Endothelial cell of umbilical vein (primary cell): ENCODE data around the gene GRM2. TPM values are rescaled to one million over a fixed set of nuclear protein-coding genes. Genes with fewer than 3 reads are reported as not detected.

Experiments used
- BruUV-seq: library from RNA; stranded (reverse); fragments of 400-500 nt; replicated peaks from 2 replicates; lab custom pipeline; 2021; lab: Mats Ljungman, UMichigan
- CTCF ChIA-PET: fragments of 300-600, 350-600 bp; sonication (Branson Sonifier 250); formaldehyde crosslinking; loops from one replicate; lab custom pipeline; 2021; ENCODE audit warnings: antibody characterized with exemption, inconsistent platforms; lab: Charles Lee
- POLR2A ChIA-PET: fragments of 300-600, 350-600 bp; sonication (Branson Sonifier 250); formaldehyde crosslinking; loops from one replicate; lab custom pipeline; 2021; ENCODE audit warnings: antibody characterized with exemption, inconsistent platforms; lab: Charles Lee
- DNase-seq: peaks from one replicate; pipeline ENCODE4 v3.0.0-alpha.2; 2011; ENCODE audit warnings: low read depth, low spot score
- FAIRE-seq: peaks from 2 replicates; lab custom pipeline; 2011; peaks lifted over from hg19 to GRCh38; lab: Jason Lieb, UNC
- H2AFZ ChIP-seq: 2 replicates; pipeline ENCODE4 v1.6.0; 2012; ENCODE audit warnings: low read depth, low read length, control low read depth, inconsistent platforms
- H3K27ac ChIP-seq: 2 replicates; pipeline ENCODE4 v1.5.1; 2011; ENCODE audit warnings: low read depth, mild to moderate bottlenecking, control low read depth, low read length, moderate library complexity; ENCODE audit not compliant: insufficient read depth
- H3K27me3 ChIP-seq, 2 experiments: 2 replicates each; pipeline versions ENCODE4 v1.6.0 to v1.6.1; 2011; ENCODE audit warnings: low read length in 2 of 2, mixed read lengths in 1 of 2; ENCODE audit not compliant: control insufficient read depth in 2 of 2, insufficient read depth in 2 of 2
- H3K36me3 ChIP-seq, 2 experiments: 2 replicates in 1 of 2; 3 replicates in 1 of 2; pipeline ENCODE4 v1.5.1; 2011; ENCODE audit warnings: low read length in 2 of 2, mild to moderate bottlenecking in 1 of 2, moderate library complexity in 1 of 2; ENCODE audit not compliant: control insufficient read depth in 2 of 2, insufficient read depth in 2 of 2; ENCODE audit errors: extremely low read depth in 1 of 2
- H3K4me1 ChIP-seq: 3 replicates; pipeline ENCODE4 v1.5.1; 2011; ENCODE audit warnings: mild to moderate bottlenecking, low read length; ENCODE audit not compliant: control insufficient read depth, insufficient read depth; ENCODE audit errors: extremely low read depth
- H3K4me2 ChIP-seq: 2 replicates; pipeline ENCODE4 v1.6.1; 2011; ENCODE audit warnings: low read length, control low read depth, mixed read lengths; ENCODE audit not compliant: insufficient read depth
- H3K4me3 ChIP-seq, 3 experiments: fragments of 200-600 bp in 1 of 3; sonication (generic), shearing (Covaris generic) in 1 of 3; replicated peaks in 1 of 3; 2 replicates each; pipeline ENCODE4 v1.5.1; 2011 to 2016; ENCODE audit warnings: control low read depth in 3 of 3, low read length in 3 of 3, mild to moderate bottlenecking in 2 of 3, inconsistent platforms in 1 of 3, low read depth in 1 of 3, moderate library complexity in 1 of 3; ENCODE audit not compliant: insufficient read depth in 1 of 3
- H3K79me2 ChIP-seq: 2 replicates; pipeline ENCODE4 v1.6.0; 2012; ENCODE audit warnings: low read length, inconsistent platforms; ENCODE audit not compliant: control insufficient read depth, insufficient read depth
- H3K9ac ChIP-seq: replicated peaks from 2 replicates; pipeline ENCODE3; 2011; ENCODE audit warnings: low read length, control low read depth; ENCODE audit not compliant: insufficient read depth; ENCODE audit errors: extremely low read depth
- H3K9me1 ChIP-seq: replicated peaks from 3 replicates; pipeline ENCODE4 v1.6.0; 2011; ENCODE audit warnings: mild to moderate bottlenecking, low read length; ENCODE audit not compliant: control insufficient read depth, insufficient read depth; ENCODE audit errors: extremely low read depth
- H3K9me3 ChIP-seq: replicated peaks from 2 replicates; pipeline ENCODE4 v1.5.1; 2012; ENCODE audit warnings: low read length, inconsistent platforms; ENCODE audit not compliant: control insufficient read depth, insufficient read depth
- H4K20me1 ChIP-seq: replicated peaks from 2 replicates; pipeline ENCODE3; 2011; ENCODE audit warnings: mild to moderate bottlenecking, low read length; ENCODE audit not compliant: control insufficient read depth, insufficient read depth; ENCODE audit errors: extremely low read depth
- EZH2 ChIP-seq: IDR thresholded peaks from 2 replicates; pipeline ENCODE4 v1.6.1; 2012; ENCODE audit warnings: borderline replicate concordance, low read depth, mild to moderate bottlenecking, moderate library complexity, low read length, inconsistent platforms; ENCODE audit not compliant: severe bottlenecking
- FOS ChIP-seq: IDR thresholded peaks from 2 replicates; pipeline ENCODE4 v1.6.1; 2011; ENCODE audit warnings: mild to moderate bottlenecking, low read length, moderate library complexity, borderline replicate concordance; ENCODE audit not compliant: insufficient read depth
- GATA2 ChIP-seq: IDR thresholded peaks from 2 replicates; pipeline ENCODE4 v1.7.0; 2011; ENCODE audit warnings: low read depth, mild to moderate bottlenecking, moderate library complexity, mixed read lengths, low read length; ENCODE audit not compliant: insufficient read length, insufficient read depth
- MYC ChIP-seq: IDR thresholded peaks from one replicate; pipeline ENCODE4 v1.6.1; 2011; ENCODE audit warnings: mild to moderate bottlenecking, low read depth, low read length
- POLR2A ChIP-seq: IDR thresholded peaks from 2 replicates; pipeline ENCODE4 v1.6.1; 2012; ENCODE audit warnings: low read depth, mild to moderate bottlenecking, control low read depth, low read length
- POLR2AphosphoS5 ChIP-seq: IDR thresholded peaks from 2 replicates; pipeline ENCODE4 v1.6.1; 2012; ENCODE audit warnings: low read depth, mild to moderate bottlenecking, control low read depth, low read length, moderate library complexity; ENCODE audit not compliant: insufficient read depth
- dilution Hi-C: fragments of 300-500 bp; cut with MboI; formaldehyde crosslinking; loops from one replicate; pipeline ENCODE4 v1.15.0; 2019; ENCODE audit warnings: low sequenced_read_pairs; ENCODE audit not compliant: extremely low pct_ligation_motif_present
- intact Hi-C: fragments of 100-400 bp; cut with micrococcal nuclease; formaldehyde crosslinking; loops from one replicate; pipeline ENCODE4 v1.10.0; 2022
- polyA plus RNA-seq, 4 experiments: library from polyadenylated mRNA; depleted of rRNA in 3 of 4; stranded (reverse) in 3 of 4; unstranded in 1 of 4; fragments of >200 nt; gene quantifications; 2 replicates each; pipeline versions ENCODE4 v1.2.1 to v1.2.3, GENCODE V29; 2011 to 2012; ENCODE audit warnings: missing spikeins in 1 of 4
- total RNA-seq: library from RNA; stranded (reverse); gene quantifications from 2 replicates; pipeline ENCODE4 v1.2.3, GENCODE V29; 2021
- TF ChIP-seq, protein P1 (sequence below): IDR thresholded peaks from 2 replicates; pipeline ENCODE4 v1.6.1; 2011; ENCODE audit not compliant: insufficient read depth, insufficient read length

GRM2 gene
- total and polyA plus RNA-seq, 2 donors (not counting 3 experiments of a cell fraction or from before 2014, with no cell fraction given): 0.10 to 0.51 TPM

DNA sequence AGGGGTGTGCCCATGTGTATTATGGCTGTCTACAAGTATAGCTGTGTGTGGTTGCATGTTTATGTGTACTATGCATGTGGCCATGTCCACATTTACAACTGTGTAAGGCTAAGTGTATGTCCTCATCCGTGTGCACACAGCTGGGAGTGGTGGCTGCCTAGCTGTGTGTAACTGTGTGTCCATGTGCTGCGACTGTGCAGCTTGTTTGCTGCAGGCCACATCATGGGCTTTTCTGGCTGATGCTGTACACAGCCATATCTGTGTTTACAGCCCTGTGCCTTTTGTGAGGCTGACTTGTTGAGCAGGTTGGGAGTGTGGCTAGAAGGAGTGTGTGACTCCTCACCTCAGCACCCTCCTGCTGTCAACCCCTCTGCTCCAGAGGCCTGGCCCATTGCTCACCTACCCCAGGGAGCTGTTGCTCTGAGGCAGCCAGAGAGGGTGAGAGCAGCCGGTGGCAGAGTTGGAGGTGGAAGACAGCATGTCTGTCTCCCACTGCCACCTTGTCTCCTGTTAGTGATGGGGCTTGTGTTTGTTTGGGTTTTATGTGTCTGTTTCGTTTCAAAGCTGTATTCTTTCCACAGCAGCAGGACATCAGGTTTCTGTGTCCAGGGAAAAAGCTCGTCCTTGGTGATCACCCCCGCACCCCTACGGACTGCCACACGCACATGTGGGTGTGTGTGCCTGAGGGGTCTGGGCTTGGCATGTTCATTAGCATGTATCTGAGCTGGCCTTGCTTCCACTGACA is 1.4 kb upstream of the GRM2 start:
- BruUV-seq: no TSS peak
- Histone ChIP-seq H3K9me1 (no peaks in the 10 kb centered on the region), H3K27ac (no peak overlapping the region), H3K9me3 (no peaks in the 10 kb centered on the region), H3K4me2 (no peak overlapping the region), H3K79me2 (no peaks in the 10 kb centered on the region), H3K4me3 (no peak overlapping the region), H2AFZ (no peak overlapping the region), H3K4me1 (peaks cover 3% of the 10 kb centered on the region), H3K27me3 (peaks cover 2 to 10% of the 10 kb centered on the region in 2 experiments), H3K9ac (no peak overlapping the region), H4K20me1 (no peaks in the 10 kb centered on the region), H3K36me3 (peaks cover 0 to 3% of the 10 kb centered on the region in 2 experiments)
- dilution Hi-C loops (no loop called here), intact Hi-C loops (no loop called here)
- DNase-seq: no peak
- ChIA-PET CTCF (interaction anchor here (1.0 to 1.2 kb wide), 2 partner anchors 14 to 23 kb away, joined by 3 to 6 read pairs; no protein-coding TSS in a partner anchor), POLR2A (no interaction called here)
- no peak for FAIRE-seq
- TF ChIP-seq, protein P1, sequence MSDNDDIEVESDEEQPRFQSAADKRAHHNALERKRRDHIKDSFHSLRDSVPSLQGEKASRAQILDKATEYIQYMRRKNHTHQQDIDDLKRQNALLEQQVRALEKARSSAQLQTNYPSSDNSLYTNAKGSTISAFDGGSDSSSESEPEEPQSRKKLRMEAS: no peak
- TF ChIP-seq MYC: no peak
- no peak for TF ChIP-seq GATA2
- TF ChIP-seq POLR2AphosphoS5: no peak
- TF ChIP-seq FOS: no peak
- TF ChIP-seq EZH2: no peak
- no peak for TF ChIP-seq POLR2A
